Ovary (tissue), 3 donors: ENCODE measurements around the gene APLN.

Experiments used
- CTCF ChIP-seq, 3 donors: fragments of 450-650 bp in 2 of 3; fragments of 200-600 bp in 1 of 3; IDR thresholded peaks; one replicate each; pipeline versions ENCODE4 v1.5.1 to v1.8.0; 2016 to 2022; ENCODE audit warnings: antibody characterized with exemption in 3 of 3, mild to moderate bottlenecking in 1 of 3
- EP300 ChIP-seq: sonication (generic); formaldehyde crosslinking; IDR thresholded peaks from one replicate; pipeline ENCODE4 v1.6.1; 2017; ENCODE audit warnings: antibody characterized with exemption
- POLR2A ChIP-seq: fragments of 450-650 bp; IDR thresholded peaks from one replicate; pipeline ENCODE4 v1.6.1; 2017; ENCODE audit warnings: antibody characterized with exemption, mild to moderate bottlenecking, moderate library complexity
- donor health status: DM: no; HTN: no; CAD: no.

DNA sequence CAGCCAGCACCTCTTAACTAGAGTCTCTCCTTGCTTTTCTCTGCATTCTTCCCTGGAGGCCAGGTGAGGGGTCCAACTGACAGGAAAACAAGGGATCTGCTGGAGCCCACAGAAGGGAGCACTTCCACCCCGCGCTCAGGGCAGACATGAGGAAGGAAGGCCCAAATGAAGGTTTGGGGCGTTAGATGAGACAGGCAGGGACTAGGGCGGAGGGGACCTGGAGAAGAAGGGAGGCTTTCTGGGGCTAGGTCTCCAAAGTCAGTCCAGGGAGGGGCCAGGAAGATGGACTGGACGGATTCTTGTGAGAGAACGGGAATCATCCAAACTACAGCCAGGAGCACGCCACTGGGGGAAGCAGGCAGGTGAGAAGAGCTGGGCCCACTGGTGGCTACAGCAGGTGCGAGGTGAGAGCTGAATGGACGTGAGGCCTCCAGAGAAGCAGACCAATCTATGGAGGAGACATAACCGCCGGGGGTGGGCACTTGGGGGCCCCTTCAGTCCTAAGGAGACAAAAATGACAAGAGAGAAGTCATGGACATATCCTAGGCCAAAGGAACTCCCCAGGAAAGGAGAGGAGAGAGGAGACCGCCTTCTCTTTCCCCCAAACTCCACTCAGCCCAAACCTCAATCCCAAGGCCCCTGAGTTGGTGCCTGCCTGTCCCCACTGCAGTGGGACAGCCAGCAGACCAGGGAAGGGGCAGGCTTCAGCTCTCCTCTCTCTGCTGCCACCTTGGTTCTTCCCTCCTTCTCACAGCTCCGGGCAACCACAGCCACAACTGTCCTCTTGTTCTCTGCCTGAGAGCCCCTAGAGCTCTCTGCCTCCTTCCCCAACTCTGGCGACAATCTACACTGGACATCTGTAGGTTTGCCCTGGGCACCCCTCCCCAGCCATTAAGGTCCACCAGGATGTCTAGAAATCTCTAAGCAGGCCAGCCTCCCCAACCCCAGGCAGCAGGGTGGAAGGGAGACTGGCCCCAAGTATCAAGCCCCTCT lies 7.0 kb downstream of the APLN start:
- TF ChIP-seq POLR2A (no peak), CTCF (IDR thresholded peaks at IDR 0.05) (no peak), EP300 (no peak)
